NT2/D1 (cell line): Measurements from ENCODE around the gene PPDPF.

ENCODE experiments used
- SUZ12 ChIP-seq: IDR thresholded peaks from 2 replicates; pipeline ENCODE4 v1.6.1; 2011; ENCODE audit not compliant: insufficient read length, insufficient read depth; ENCODE audit errors: extremely low read depth
- YY1 ChIP-seq: IDR thresholded peaks from 2 replicates; pipeline ENCODE4 v1.6.1; 2011; ENCODE audit not compliant: insufficient read length, insufficient read depth
- ZNF274 ChIP-seq: IDR thresholded peaks from 2 replicates; pipeline ENCODE4 v1.6.1; 2011; ENCODE audit warnings: mild to moderate bottlenecking, low read depth, low read length

DNA sequence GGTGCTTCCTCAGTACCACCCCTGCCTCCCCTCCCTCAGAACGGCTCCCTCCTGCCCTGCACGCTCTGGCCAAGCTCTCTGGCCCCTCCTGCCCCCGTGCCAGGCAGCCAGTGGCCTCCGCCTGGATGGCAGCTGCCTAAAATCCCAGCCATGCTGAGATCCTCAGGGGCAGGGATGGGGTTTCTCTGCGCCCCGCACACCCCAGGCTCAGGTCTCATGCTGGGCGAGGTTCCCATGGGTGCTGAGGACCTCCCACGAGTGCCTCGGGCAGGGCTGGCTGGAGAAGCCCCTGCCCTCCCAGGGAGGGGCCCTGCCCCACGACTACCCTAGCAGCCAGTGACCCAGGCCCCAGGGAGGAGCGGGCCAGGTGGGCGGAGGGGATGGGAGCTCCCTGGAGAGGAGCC is 13.9 kb downstream of the PPDPF start:
- no peak for TF ChIP-seq SUZ12
- no peak for TF ChIP-seq YY1
- TF ChIP-seq ZNF274 = no peak
